Measurements from ENCODE around the gene SMAD6.

The SMAD6 gene

GRCh38 chr15:66704019-66704802 lies 2.2 kb downstream of the SMAD6 start:
- no peak for DNase-seq

GRCh38 chr15:66704803-66705153 lies 2.7 kb downstream of the SMAD6 start:
- DNase-seq = no peak

- no peak for DNase-seq
Observed at GRCh38 chr15:66705277-66706146, 3.5 kb downstream of the SMAD6 start.

GRCh38 chr15:66706225-66706732 lies 4.2 kb downstream of the SMAD6 start:
- DNase-seq = no peak

- no peak for DNase-seq
Observed at GRCh38 chr15:66706840-66707239, 4.8 kb downstream of the SMAD6 start.

- DNase-seq = no peak
Observed at GRCh38 chr15:66707310-66708082, 5.5 kb downstream of the SMAD6 start.

GRCh38 chr15:66708389-66708788 lies 6.4 kb downstream of the SMAD6 start:
- DNase-seq = no peak

- DNase-seq = no peak
Observed at GRCh38 chr15:66709884-66710283, 7.8 kb downstream of the SMAD6 start.

- no peak for DNase-seq
Observed at GRCh38 chr15:66711260-66711659, 9.2 kb downstream of the SMAD6 start.

- DNase-seq = no peak
Observed at GRCh38 chr15:66711862-66712261, 9.8 kb downstream of the SMAD6 start.

GRCh38 chr15:66713843-66714508 lies 11.9 kb downstream of the SMAD6 start:
- no peak for DNase-seq

- DNase-seq = no peak
Observed at GRCh38 chr15:66714543-66714981, 12.5 kb downstream of the SMAD6 start.

- DNase-seq = no peak
Observed at GRCh38 chr15:66715181-66715624, 13.2 kb downstream of the SMAD6 start.

- no peak for DNase-seq
Observed at GRCh38 chr15:66715720-66716655, 14.0 kb downstream of the SMAD6 start.

- no peak for DNase-seq
Observed at GRCh38 chr15:66716656-66717020, 14.6 kb downstream of the SMAD6 start.

- DNase-seq = no peak
Observed at GRCh38 chr15:66718220-66718988, 16.4 kb downstream of the SMAD6 start.

GRCh38 chr15:66719471-66719870 lies 17.4 kb downstream of the SMAD6 start:
- no peak for DNase-seq

GRCh38 chr15:66720206-66721010 lies 18.4 kb downstream of the SMAD6 start:
- DNase-seq = peak; percentile 9

GRCh38 chr15:66721020-66721419 lies 19.0 kb downstream of the SMAD6 start:
- no peak for DNase-seq

GRCh38 chr15:66721501-66721937 lies 19.5 kb downstream of the SMAD6 start:
- DNase-seq = no peak

All from activated effector memory CD4-positive, alpha-beta T cell treated with Interleukin-2 at 50 U/mL for 16 hours (primary cell).